SK-N-MC (cell line): ENCODE results near the gene DDHD1.

Source experiments
- EZH2 ChIP-seq: fragments of 200-600 bp; sonication (generic); IDR thresholded peaks from one replicate; pipeline ENCODE4 v1.6.1; 2017; ENCODE audit warnings: antibody characterized with exemption
- FOXP2 ChIP-seq: optimal IDR thresholded peaks from 2 replicates; pipeline ENCODE3; 2011; ENCODE audit warnings: mild to moderate bottlenecking, moderate library complexity; ENCODE audit not compliant: insufficient read depth; ENCODE audit errors: extremely low read length, control extremely low read depth
- POLR2AphosphoS5 ChIP-seq: IDR thresholded peaks from 2 replicates; pipeline ENCODE4 v1.6.1; 2012; ENCODE audit warnings: mild to moderate bottlenecking, low read depth, low read length, borderline replicate concordance

DNA sequence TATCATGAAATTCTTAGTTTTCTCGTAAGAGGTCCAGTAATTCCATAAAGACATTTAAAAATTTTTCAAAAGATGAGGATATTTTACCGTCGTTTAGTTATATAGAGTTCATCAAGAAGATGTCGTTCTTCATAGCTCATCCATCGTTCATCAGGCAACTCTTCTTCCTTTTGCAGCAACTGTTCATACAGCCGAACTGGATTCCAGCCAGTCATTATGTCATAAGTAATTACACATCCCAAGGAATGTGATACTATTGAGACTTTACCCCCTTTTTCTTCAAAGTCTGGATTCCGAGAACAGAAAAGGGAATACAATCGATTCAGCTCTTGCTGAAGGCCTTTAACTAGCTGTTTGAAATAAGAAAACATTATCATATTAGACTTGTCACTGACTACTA lies 90.3 kb downstream of the DDHD1 start:
- TF ChIP-seq EZH2 (no peak), POLR2AphosphoS5 (no peak), FOXP2 (no peak)
